ENCODE results near the gene MACROD2.
A peak's percentile ranks its signal among the peaks of the same experiment; 100 is the strongest.

The MACROD2 gene

GRCh38 chr20:15440049-15440820 lies 1444.9 kb downstream of the MACROD2 start:
- DNase-seq (ENCODE audit: low read depth in 2 of 2): no peak

- no peak for DNase-seq (ENCODE audit: low read depth in 2 of 2)
These were observed 1449.9 kb downstream of the MACROD2 start for GRCh38 chr20:15445056-15445840.

GRCh38 chr20:15446373-15446772 lies 1451.1 kb downstream of the MACROD2 start:
- DNase-seq (ENCODE audit: low read depth in 2 of 2): peak in 1 of 2 experiments; percentile 1

- DNase-seq (ENCODE audit: low read depth in 2 of 2): no peak
These were observed 1452.2 kb downstream of the MACROD2 start for GRCh38 chr20:15447549-15447948.

- no peak for DNase-seq (ENCODE audit: low read depth in 2 of 2)
These were observed 1453.7 kb downstream of the MACROD2 start for GRCh38 chr20:15449061-15449460.

DNA sequence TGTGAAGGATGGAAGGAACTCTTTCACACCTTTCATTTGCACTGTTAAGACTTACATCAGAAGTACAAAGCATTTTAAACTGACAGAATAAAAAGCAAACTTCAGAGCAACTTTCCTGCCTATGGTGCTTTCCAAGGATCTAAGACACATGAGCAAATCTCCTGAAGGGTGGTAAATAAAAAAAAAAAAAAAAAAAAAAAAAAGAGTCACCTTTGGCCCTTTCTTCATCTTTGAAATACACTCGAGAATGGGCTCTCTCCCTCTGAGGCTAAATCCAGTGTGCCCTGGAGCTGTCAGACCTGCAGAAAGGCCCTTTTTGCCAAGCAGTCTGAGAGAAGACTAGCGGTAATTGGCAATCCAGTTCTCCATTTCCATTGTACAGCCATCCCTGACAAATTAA lies 1455.9 kb downstream of the MACROD2 start:
- DNase-seq (ENCODE audit: low read depth in 2 of 2): no peak

- DNase-seq (ENCODE audit: low read depth in 2 of 2): no peak
These were observed 1460.0 kb downstream of the MACROD2 start for GRCh38 chr20:15455279-15455678.

- no peak for DNase-seq (ENCODE audit: low read depth in 2 of 2)
These were observed 1466.6 kb downstream of the MACROD2 start for GRCh38 chr20:15461938-15462337.

DNA sequence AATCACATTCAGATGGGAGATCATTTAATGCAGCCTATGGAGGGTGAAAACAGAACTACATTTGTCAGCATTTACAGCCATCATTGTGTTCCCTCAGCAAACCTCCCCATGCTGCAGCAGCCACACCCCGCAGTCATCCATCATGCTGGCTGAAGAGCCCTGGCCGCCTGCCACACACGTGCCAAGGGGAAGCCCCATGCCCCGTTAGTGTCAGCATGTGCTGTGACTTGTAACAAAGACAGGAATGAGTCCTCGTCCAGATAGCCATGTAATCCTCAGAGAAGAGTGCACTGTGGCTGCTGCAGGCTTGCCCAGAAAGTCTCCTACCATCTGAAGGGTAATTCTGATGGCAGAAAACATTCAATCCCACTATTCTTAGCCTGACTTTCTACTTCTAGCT lies 1480.2 kb downstream of the MACROD2 start:
- DNase-seq (ENCODE audit: low read depth in 2 of 2): no peak

DNA sequence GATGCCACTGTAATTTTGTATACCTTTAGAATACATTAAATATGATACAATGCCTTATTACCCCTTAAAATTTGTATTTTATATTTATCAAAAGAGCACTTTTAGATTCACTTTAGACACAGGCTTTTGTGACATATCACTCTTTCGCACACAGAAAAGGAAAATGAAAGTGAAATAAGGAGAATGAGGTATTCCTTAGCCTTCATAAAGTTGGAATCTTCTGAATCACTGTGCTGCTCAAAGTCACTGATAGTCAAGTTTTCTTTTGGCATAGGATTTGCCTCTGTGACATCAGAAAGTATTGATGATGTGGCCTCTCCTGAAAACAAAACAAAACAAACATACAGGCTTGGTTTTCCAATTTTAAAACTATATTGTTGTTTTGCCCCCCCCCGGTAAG lies 1480.9 kb downstream of the MACROD2 start:
- no peak for DNase-seq (ENCODE audit: low read depth in 2 of 2)

- DNase-seq (ENCODE audit: low read depth in 2 of 2): no peak
These were observed 1481.5 kb downstream of the MACROD2 start for GRCh38 chr20:15476781-15477180.

GRCh38 chr20:15482525-15482924 lies 1487.2 kb downstream of the MACROD2 start:
- no peak for DNase-seq (ENCODE audit: low read depth in 2 of 2)

DNA sequence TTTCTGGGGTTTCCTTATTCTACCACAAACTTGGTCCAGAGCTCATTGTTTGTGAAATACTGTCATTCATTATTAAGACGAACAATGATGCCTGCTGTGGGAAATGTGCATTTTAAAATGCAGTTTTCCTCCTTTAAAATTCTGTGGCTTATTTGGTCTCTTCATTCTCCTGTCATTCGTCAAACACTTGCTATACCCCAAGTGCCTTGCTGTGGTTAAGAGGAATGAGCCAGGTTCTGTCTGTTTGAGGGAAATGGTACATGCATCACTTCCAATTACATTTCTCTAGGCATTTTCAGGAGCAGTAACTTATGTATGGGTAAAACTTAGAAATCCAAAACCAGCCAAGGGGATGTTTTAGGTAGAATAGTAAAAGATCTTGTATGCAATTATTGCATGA lies 1490.2 kb downstream of the MACROD2 start:
- DNase-seq (ENCODE audit: low read depth in 2 of 2): no peak

GRCh38 chr20:15487030-15487429 lies 1491.7 kb downstream of the MACROD2 start:
- peak; percentile 15 to 25 for DNase-seq (ENCODE audit: low read depth in 2 of 2)

- DNase-seq (ENCODE audit: low read depth in 2 of 2): no peak
These were observed 1492.4 kb downstream of the MACROD2 start for GRCh38 chr20:15487682-15488081.

GRCh38 chr20:15491575-15491974 lies 1496.3 kb downstream of the MACROD2 start:
- DNase-seq (ENCODE audit: low read depth in 2 of 2): no peak

DNA sequence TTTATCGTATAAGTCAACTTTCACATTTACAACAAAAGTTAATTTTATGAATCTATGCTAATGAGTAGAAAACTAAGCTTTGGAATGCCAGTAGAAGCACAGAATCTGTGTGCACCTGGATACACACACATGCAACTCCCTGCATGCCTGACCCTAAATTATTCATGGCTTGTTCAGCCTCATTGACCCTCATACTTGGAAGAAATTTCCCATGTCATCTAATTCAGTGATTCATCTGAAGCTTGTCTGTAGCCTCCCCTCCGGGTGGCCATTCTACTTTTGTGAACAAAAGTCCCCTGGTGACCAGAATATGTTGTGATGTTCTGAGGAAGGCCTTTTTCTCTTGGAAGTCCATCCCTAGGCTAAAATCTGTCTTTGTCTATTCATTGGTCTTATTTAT lies 1499.5 kb downstream of the MACROD2 start:
- no peak for DNase-seq (ENCODE audit: low read depth in 2 of 2)

GRCh38 chr20:15496501-15497039 lies 1501.3 kb downstream of the MACROD2 start:
- no peak for DNase-seq (ENCODE audit: low read depth in 2 of 2)

DNA sequence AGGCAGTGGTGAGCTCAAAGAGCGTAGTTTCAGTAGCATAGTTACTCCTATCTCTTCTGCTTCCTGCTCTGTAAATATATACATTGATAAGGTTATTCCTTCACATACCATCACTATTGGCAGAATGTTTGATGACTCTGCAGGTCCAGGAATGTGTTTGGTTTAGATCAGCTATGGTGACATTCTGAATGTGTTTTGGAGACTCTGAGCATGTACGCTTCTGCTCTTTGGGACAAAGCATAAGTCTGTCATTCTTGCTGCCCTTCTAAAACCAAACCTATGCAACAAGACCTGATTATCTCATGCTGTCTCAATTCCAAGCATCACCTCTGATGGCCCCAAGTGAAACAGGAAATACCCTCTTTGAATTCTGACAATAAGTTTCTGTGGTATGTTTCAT lies 1503.6 kb downstream of the MACROD2 start:
- DNase-seq (ENCODE audit: low read depth in 2 of 2): no peak

DNA sequence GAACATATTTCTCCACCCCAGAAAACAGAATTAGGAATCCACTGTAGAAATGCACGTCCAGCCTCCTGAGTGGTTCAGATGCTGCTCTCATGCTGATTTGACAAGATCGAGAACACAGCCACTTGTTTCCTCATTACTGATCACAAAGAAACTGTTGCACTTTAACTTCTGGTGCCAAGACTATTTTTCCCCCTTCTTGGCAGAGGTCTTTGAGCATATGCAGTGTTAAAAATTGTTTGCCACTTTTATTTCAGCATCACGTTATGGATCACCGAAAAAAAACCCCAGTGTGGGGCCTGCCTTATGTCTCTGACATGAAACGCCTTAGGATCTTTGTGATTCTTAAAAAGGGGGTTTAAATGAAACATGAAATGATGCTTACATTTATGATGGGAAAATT lies 1511.0 kb downstream of the MACROD2 start:
- DNase-seq (ENCODE audit: low read depth in 2 of 2): no peak

DNA sequence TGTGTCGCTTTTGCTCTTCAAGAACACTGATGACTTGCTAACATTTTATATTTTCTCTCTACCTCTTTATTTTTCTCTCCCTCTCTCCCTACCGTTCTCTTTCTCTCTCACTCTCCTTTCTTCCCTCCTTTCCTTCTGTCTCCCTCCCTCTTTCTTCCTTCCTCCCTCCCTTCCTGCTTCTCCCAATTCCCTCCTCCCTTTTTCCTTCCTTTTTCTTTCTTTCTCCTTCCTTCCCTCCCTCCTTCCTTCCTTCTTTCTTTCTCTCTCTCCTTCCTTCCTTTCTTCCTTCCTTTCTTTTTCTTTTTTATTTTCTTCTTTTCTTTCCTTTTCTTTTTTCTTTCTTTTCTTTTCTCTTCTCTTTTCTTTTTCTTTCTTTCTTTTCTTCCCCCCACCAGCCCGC lies 1511.8 kb downstream of the MACROD2 start:
- no peak for DNase-seq (ENCODE audit: low read depth in 2 of 2)

DNA sequence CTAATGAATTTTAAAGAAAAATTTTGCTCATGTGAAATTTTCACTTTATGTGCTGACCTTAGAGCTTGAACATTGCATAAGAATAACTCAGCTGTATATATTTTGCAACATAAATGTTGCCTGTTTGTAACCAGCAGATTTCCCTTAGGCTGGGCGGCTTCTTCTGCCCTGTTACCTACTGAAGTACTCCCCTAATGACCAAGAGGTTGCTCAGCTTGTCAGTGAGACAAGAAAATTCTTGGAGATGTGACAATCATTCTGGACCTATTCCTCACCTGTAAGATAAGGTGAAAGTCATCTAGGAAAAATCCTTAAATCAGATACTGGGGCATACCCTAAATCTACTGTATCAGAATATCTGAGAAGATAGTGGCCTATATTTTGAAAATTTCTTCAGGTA lies 1516.2 kb downstream of the MACROD2 start:
- no peak for DNase-seq (ENCODE audit: low read depth in 2 of 2)

- peak in 1 of 2 experiments; percentile 5 for DNase-seq (ENCODE audit: low read depth in 2 of 2)
These were observed 1517.6 kb downstream of the MACROD2 start for GRCh38 chr20:15512916-15513315.
